K562 (cell line): ENCODE measurements around the gene VPS13D. TPM values are rescaled to one million over a fixed set of nuclear protein-coding genes. Genes with fewer than 3 reads are reported as not detected.

Experiments used
- AFF1 ChIP-seq, 2 experiments: fragments of 450-650 bp; IDR thresholded peaks; 2 replicates each; pipeline ENCODE4 v1.6.1; 2018; ENCODE audit warnings: mild to moderate bottlenecking in 2 of 2, low read depth in 1 of 2; ENCODE audit not compliant: partially characterized antibody in 2 of 2
- DIDO1 ChIP-seq: fragments of 450-650 bp; IDR thresholded peaks from 2 replicates; pipeline ENCODE4 v1.6.1; 2016; ENCODE audit warnings: low read depth, missing biosample characterization, missing genetic modification characterization
- DMBX1 ChIP-seq: fragments of 250-450 bp; sonication (Bioruptor Pico); IDR thresholded peaks from 2 replicates; pipeline ENCODE4 v1.8.0; 2022; ENCODE audit warnings: inconsistent platforms, mild to moderate bottlenecking, moderate library complexity, borderline replicate concordance
- ESRRB ChIP-seq: fragments of 250-450 bp; sonication (Bioruptor Pico); IDR thresholded peaks from 2 replicates; pipeline ENCODE4 v1.5.0; 2020; ENCODE audit warnings: mild to moderate bottlenecking, moderate library complexity, borderline replicate concordance
- ETS2 ChIP-seq: IDR thresholded peaks from 2 replicates; pipeline ENCODE4 v1.6.1; 2016; ENCODE audit warnings: borderline replicate concordance, missing genetic modification characterization, mild to moderate bottlenecking, moderate library complexity, missing compliant biosample characterization; ENCODE audit not compliant: poor library complexity, severe bottlenecking
- FOSL1 ChIP-seq: fragments of 200-800 bp; sonication (Bioruptor generic); conservative IDR thresholded peaks from 2 replicates; pipeline ENCODE4 v1.6.1; 2016; ENCODE audit warnings: missing genetic modification characterization, missing compliant biosample characterization
- FOXA3 ChIP-seq, 2 experiments: fragments of 450-650 bp in 1 of 2; sonication (generic) in 1 of 2; formaldehyde crosslinking; IDR thresholded peaks in 1 of 2; conservative IDR thresholded peaks in 1 of 2; 2 replicates each; pipeline versions ENCODE4 v1.4.0 to v1.8.0; 2020 to 2022; ENCODE audit warnings: mild to moderate bottlenecking in 2 of 2, missing genetic modification reagents in 1 of 2
- ILK ChIP-seq: fragments of 450-650 bp; IDR thresholded peaks from 2 replicates; pipeline ENCODE4 v1.6.1; 2016; ENCODE audit warnings: missing genetic modification characterization, low read depth, mild to moderate bottlenecking, missing compliant biosample characterization, moderate library complexity, borderline replicate concordance
- L3MBTL2 ChIP-seq: fragments of 450-650 bp; IDR thresholded peaks from 2 replicates; pipeline ENCODE4 v1.6.1; 2016; ENCODE audit warnings: mild to moderate bottlenecking, moderate library complexity
- MBD2 ChIP-seq: sonication (generic); IDR thresholded peaks from 2 replicates; pipeline ENCODE4 v1.6.1; 2016; ENCODE audit warnings: low read depth, borderline replicate concordance
- OTX1 ChIP-seq: fragments of 450-650 bp; formaldehyde crosslinking; IDR thresholded peaks from 2 replicates; pipeline ENCODE4 v1.4.0; 2022; ENCODE audit warnings: mild to moderate bottlenecking
- POLR2H ChIP-seq: IDR thresholded peaks from 2 replicates; pipeline ENCODE4 v1.6.1; 2016; ENCODE audit warnings: missing genetic modification characterization, low read depth, mild to moderate bottlenecking, control low read depth, missing compliant biosample characterization, moderate library complexity
- PTBP1 ChIP-seq: fragments of 200-400 bp; formaldehyde crosslinking; IDR thresholded peaks from 2 replicates; pipeline ENCODE4 v1.6.1; 2017; ENCODE audit warnings: low read depth, low read length
- PYGO2 ChIP-seq: fragments of 450-650 bp; IDR thresholded peaks from 2 replicates; pipeline ENCODE4 v1.6.1; 2016; ENCODE audit warnings: mild to moderate bottlenecking, missing genetic modification characterization, moderate library complexity, missing compliant biosample characterization
- RAD51 ChIP-seq: fragments of 450-650 bp; IDR thresholded peaks from 2 replicates; pipeline ENCODE4 v1.7.1; 2016; ENCODE audit warnings: low read depth, mild to moderate bottlenecking, borderline replicate concordance
- RBM17 ChIP-seq: fragments of 200-400 bp; formaldehyde crosslinking; IDR thresholded peaks from 2 replicates; pipeline ENCODE4 v1.6.1; 2017; ENCODE audit warnings: low read depth, mild to moderate bottlenecking, low read length, borderline replicate concordance
- SAFB2 ChIP-seq: fragments of 200-400 bp; formaldehyde crosslinking; IDR thresholded peaks from 2 replicates; pipeline ENCODE4 v1.6.1; 2018; ENCODE audit warnings: borderline replicate concordance, low read length, low read depth, moderate library complexity; ENCODE audit not compliant: severe bottlenecking
- SRSF1 ChIP-seq: fragments of 200-400 bp; formaldehyde crosslinking; IDR thresholded peaks from 2 replicates; pipeline ENCODE4 v1.6.1; 2017; ENCODE audit warnings: mild to moderate bottlenecking, low read depth, low read length, moderate library complexity
- TRIM24 ChIP-seq, 2 experiments: fragments of 450-650 bp; IDR thresholded peaks; 2 replicates each; pipeline ENCODE4 v1.6.1; 2016
- ZNF586 ChIP-seq: fragments of 450-650 bp; formaldehyde crosslinking; conservative IDR thresholded peaks from 2 replicates; pipeline ENCODE4 v1.4.0; 2020; ENCODE audit warnings: mild to moderate bottlenecking, moderate library complexity
- ZNF644 ChIP-seq: fragments of 200-800 bp; sonication (Bioruptor generic); IDR thresholded peaks from 2 replicates; pipeline ENCODE4 v1.6.1; 2016; ENCODE audit warnings: low read depth, missing genetic modification characterization, missing compliant biosample characterization
- polyA plus RNA-seq, 8 experiments: library from polyadenylated mRNA; depleted of rRNA in 4 of 8; stranded (reverse) in 5 of 8; unstranded in 3 of 8; fragments of >200 nt; fragmentation: Nextera tagmentation in 2 of 8; fragmentation: Illumina TruSeq in 1 of 8; extraction: Ambion mirVana in 2 of 8; extraction: Trizol in 1 of 8; gene quantifications; 2 replicates each; pipeline versions ENCODE4 v1.2.1 to v1.2.3, GENCODE V29; 2011 to 2014; ENCODE audit warnings: inconsistent platforms in 1 of 8, missing spikeins in 1 of 8
- total RNA-seq, 7 experiments: library from RNA; depleted of rRNA in 6 of 7; stranded (reverse); fragments of >200 nt in 6 of 7; fragmentation: Illumina TruSeq in 2 of 7; extraction: Trizol in 2 of 7; gene quantifications; 2 replicates each; pipeline versions ENCODE4 v1.2.1 to v1.2.3, GENCODE V29; 2011 to 2021; ENCODE audit warnings: low replicate concordance in 1 of 7
- TF ChIP-seq, protein P1 (sequence below): fragments of 450-650 bp; IDR thresholded peaks from 2 replicates; pipeline ENCODE4 v1.6.1; 2018; ENCODE audit not compliant: partially characterized antibody

The VPS13D gene
- total and polyA plus RNA-seq, 9 of the 15 experiments (the other 6 are each of a cell fraction or from before 2014, with no cell fraction given), result 6.1 to 51.5 (median 38.5) TPM

GRCh38 chr1:12553963-12554362 lies 324.1 kb downstream of the VPS13D start (continued):
- no peak for TF ChIP-seq POLR2H
- no peak for TF ChIP-seq PYGO2 (tag)
- TF ChIP-seq DMBX1, result no peak
- no peak for TF ChIP-seq ZNF586 (CRISPR knock-in tag)
- TF ChIP-seq DIDO1 (tag), result no peak
- TF ChIP-seq ETS2 (tag), result no peak
- TF ChIP-seq FOSL1, result no peak
- no peak for TF ChIP-seq PTBP1
- no peak for TF ChIP-seq ZNF644
- TF ChIP-seq, protein P1, sequence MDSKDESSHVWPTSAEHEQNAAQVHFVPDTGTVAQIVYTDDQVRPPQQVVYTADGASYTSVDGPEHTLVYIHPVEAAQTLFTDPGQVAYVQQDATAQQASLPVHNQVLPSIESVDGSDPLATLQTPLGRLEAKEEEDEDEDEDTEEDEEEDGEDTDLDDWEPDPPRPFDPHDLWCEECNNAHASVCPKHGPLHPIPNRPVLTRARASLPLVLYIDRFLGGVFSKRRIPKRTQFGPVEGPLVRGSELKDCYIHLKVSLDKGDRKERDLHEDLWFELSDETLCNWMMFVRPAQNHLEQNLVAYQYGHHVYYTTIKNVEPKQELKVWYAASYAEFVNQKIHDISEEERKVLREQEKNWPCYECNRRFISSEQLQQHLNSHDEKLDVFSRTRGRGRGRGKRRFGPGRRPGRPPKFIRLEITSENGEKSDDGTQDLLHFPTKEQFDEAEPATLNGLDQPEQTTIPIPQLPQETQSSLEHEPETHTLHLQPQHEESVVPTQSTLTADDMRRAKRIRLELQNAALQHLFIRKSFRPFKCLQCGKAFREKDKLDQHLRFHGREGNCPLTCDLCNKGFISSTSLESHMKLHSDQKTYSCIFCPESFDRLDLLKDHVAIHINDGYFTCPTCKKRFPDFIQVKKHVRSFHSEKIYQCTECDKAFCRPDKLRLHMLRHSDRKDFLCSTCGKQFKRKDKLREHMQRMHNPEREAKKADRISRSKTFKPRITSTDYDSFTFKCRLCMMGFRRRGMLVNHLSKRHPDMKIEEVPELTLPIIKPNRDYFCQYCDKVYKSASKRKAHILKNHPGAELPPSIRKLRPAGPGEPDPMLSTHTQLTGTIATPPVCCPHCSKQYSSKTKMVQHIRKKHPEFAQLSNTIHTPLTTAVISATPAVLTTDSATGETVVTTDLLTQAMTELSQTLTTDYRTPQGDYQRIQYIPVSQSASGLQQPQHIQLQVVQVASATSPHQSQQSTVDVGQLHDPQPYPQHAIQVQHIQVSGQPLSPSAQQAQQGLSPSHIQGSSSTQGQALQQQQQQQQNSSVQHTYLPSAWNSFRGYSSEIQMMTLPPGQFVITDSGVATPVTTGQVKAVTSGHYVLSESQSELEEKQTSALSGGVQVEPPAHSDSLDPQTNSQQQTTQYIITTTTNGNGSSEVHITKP, result no peak
- no peak for TF ChIP-seq ILK (tag)
- no peak for TF ChIP-seq RBM17
- no peak for TF ChIP-seq ESRRB (CRISPR knock-in tag)
- peak; percentile 92 for TF ChIP-seq RAD51
- no peak for TF ChIP-seq SRSF1
- no peak for TF ChIP-seq OTX1
- TF ChIP-seq FOXA3 (CRISPR knock-in tag; conservative IDR thresholded peaks at IDR 0.05 in 1 of 2, IDR thresholded peaks at IDR 0.05 in 1 of 2), result no peak
- no peak for TF ChIP-seq SAFB2
- TF ChIP-seq L3MBTL2, result no peak
- TF ChIP-seq MBD2, result no peak
- TF ChIP-seq AFF1 (IDR thresholded peaks at IDR 0.05; ENCODE audit: low read depth in 1 of 2, partially characterized antibody in 2 of 2), result no peak
- TF ChIP-seq TRIM24 (IDR thresholded peaks at IDR 0.05), result 0 out of 4 replicates have a peak, but pooled peaks of 1 of the 2 experiments have one; percentile 10
